CD14-positive monocyte (primary cell): ENCODE measurements around the gene CCL26. TPM values are rescaled to one million over a fixed set of nuclear protein-coding genes. Genes with fewer than 3 reads are reported as not detected.

ENCODE experiments used
- DNase-seq, 3 donors: peaks; one replicate each; pipeline ENCODE4 v3.0.0-alpha.2; 2011 to 2022
- H2AFZ ChIP-seq: 2 replicates; pipeline ENCODE4 v1.6.0; 2012; ENCODE audit warnings: mild to moderate bottlenecking, low read depth, low read length, inconsistent platforms; ENCODE audit not compliant: insufficient read depth, poor library complexity, severe bottlenecking
- H3K27ac ChIP-seq, 2 donors: 1 replicate in 1 of 2; 2 replicates in 1 of 2; pipeline ENCODE4 v1.5.1; 2012 to 2013; ENCODE audit warnings: low read length in 2 of 2, control low read depth in 1 of 2, inconsistent platforms in 1 of 2, low read depth in 1 of 2, mild to moderate bottlenecking in 1 of 2
- H3K27me3 ChIP-seq, 2 donors: one replicate each; pipeline versions ENCODE4 v1.6.0 to v1.6.1; 2011 to 2013; ENCODE audit warnings: low read length in 2 of 2; ENCODE audit not compliant: control insufficient read depth in 2 of 2, insufficient read depth in 2 of 2
- H3K36me3 ChIP-seq, 2 donors: replicated peaks in 1 of 2; 1 replicate in 1 of 2; 2 replicates in 1 of 2; pipeline versions ENCODE4 v1.5.1 to v1.6.1; 2012 to 2013; ENCODE audit warnings: low read length in 2 of 2, control low read depth in 1 of 2, inconsistent platforms in 1 of 2, mild to moderate bottlenecking in 1 of 2; ENCODE audit not compliant: insufficient read depth in 2 of 2, control insufficient read depth in 1 of 2
- H3K4me1 ChIP-seq, 2 donors: 1 replicate in 1 of 2; 2 replicates in 1 of 2; pipeline versions ENCODE4 v1.5.1 to v1.6.1; 2012 to 2013; ENCODE audit warnings: low read length in 2 of 2, control low read depth in 1 of 2, inconsistent platforms in 1 of 2, mild to moderate bottlenecking in 1 of 2, moderate library complexity in 1 of 2; ENCODE audit not compliant: insufficient read depth in 2 of 2, control insufficient read depth in 1 of 2
- H3K4me2 ChIP-seq: replicated peaks from 2 replicates; pipeline ENCODE3; 2012; ENCODE audit warnings: low read length, moderate library complexity, mild to moderate bottlenecking; ENCODE audit not compliant: poor library complexity, severe bottlenecking; ENCODE audit errors: extremely low read depth
- H3K4me3 ChIP-seq, 3 experiments: fragments of 200-600 bp in 1 of 3; sonication (generic) in 1 of 3; replicated peaks in 1 of 3; 1 replicate in 2 of 3; 2 replicates in 1 of 3; pipeline ENCODE4 v1.5.1; 2011 to 2013; ENCODE audit warnings: low read length in 3 of 3, mild to moderate bottlenecking in 3 of 3, control low read depth in 2 of 3, low read depth in 2 of 3, inconsistent platforms in 1 of 3, moderate library complexity in 1 of 3
- H3K79me2 ChIP-seq: 2 replicates; pipeline ENCODE4 v1.6.0; 2012; ENCODE audit warnings: mild to moderate bottlenecking, control low read depth, inconsistent platforms, low read length, moderate library complexity; ENCODE audit not compliant: insufficient read depth
- H3K9ac ChIP-seq: 2 replicates; pipeline ENCODE4 v1.6.0; 2017; ENCODE audit warnings: low read length, mild to moderate bottlenecking; ENCODE audit not compliant: insufficient read depth, poor library complexity, severe bottlenecking
- H3K9me3 ChIP-seq, 2 donors: replicated peaks in 1 of 2; 1 replicate in 1 of 2; 2 replicates in 1 of 2; pipeline versions ENCODE4 v1.5.1 to v1.6.1; 2012 to 2013; ENCODE audit warnings: low read length in 2 of 2, control low read depth in 1 of 2; ENCODE audit not compliant: control insufficient read depth in 1 of 2, insufficient read depth in 1 of 2
- H4K20me1 ChIP-seq: 2 replicates; pipeline ENCODE4 v1.6.0; 2012; ENCODE audit warnings: mild to moderate bottlenecking, low read length, control low read depth, moderate library complexity; ENCODE audit not compliant: insufficient read depth
- H3K27ac Mint-ChIP-seq, 7 donors: one replicate each; pipeline ENCODE4 v1.8.0; 2020; ENCODE audit warnings: mild to moderate bottlenecking in 7 of 7, mixed read lengths in 7 of 7, moderate library complexity in 6 of 7, inconsistent platforms in 2 of 7
- H3K27me3 Mint-ChIP-seq, 3 donors: one replicate each; pipeline ENCODE4 v1.8.0; 2021 to 2022; ENCODE audit warnings: low read depth in 3 of 3, mild to moderate bottlenecking in 3 of 3, mixed read lengths in 3 of 3, moderate library complexity in 3 of 3, inconsistent platforms in 1 of 3
- H3K36me3 Mint-ChIP-seq, 2 donors: one replicate each; pipeline ENCODE4 v1.8.0; 2020; ENCODE audit warnings: mixed read lengths in 2 of 2, inconsistent platforms in 1 of 2, mild to moderate bottlenecking in 1 of 2
- H3K4me1 Mint-ChIP-seq: one replicate; pipeline ENCODE4 v1.8.0; 2020; ENCODE audit warnings: mild to moderate bottlenecking, mixed read lengths
- H3K4me3 Mint-ChIP-seq, 2 donors: one replicate each; pipeline ENCODE4 v1.8.0; 2020; ENCODE audit warnings: mild to moderate bottlenecking in 2 of 2, mixed read lengths in 2 of 2, moderate library complexity in 1 of 2
- H3K9me3 Mint-ChIP-seq, 7 donors: one replicate each; pipeline ENCODE4 v1.8.0; 2020 to 2022; ENCODE audit warnings: mixed read lengths in 7 of 7, mild to moderate bottlenecking in 6 of 7, moderate library complexity in 6 of 7, inconsistent platforms in 2 of 7
- WGBS: methylation state at CpG from one replicate; pipeline ENCODE4 v1.1.5; 2013; ENCODE audit warnings: missing lambda C conversion rate; ENCODE audit not compliant: insufficient coverage; 5-methylcytosine and 5-hydroxymethylcytosine counted together
- intact Hi-C, 2 donors: fragments of 100-400 bp; cut with micrococcal nuclease; formaldehyde crosslinking; loops; one replicate each; pipeline versions ENCODE4 v1.15.0 to v1.15.1; 2023
- polyA plus RNA-seq, 3 donors: library from polyadenylated mRNA; depleted of rRNA in 1 of 3; unstranded in 2 of 3; stranded (reverse) in 1 of 3; fragments of 300-500 nt in 2 of 3; fragments of >200 nt in 1 of 3; fragmentation: Illumina TruSeq in 2 of 3; gene quantifications; 1 replicate in 2 of 3; 2 replicates in 1 of 3; pipeline ENCODE4 v1.2.3, GENCODE V29; 2012 to 2021
- TF ChIP-seq, protein P1 (sequence below): fragments of 200-600 bp; IDR thresholded peaks from one replicate; pipeline ENCODE4 v1.8.0; 2022; ENCODE audit warnings: antibody characterized with exemption, mild to moderate bottlenecking

The CCL26 gene
- polyA plus RNA-seq, 3 donors = not detected

- H4K20me1 ChIP-seq = no peaks in the 10 kb centered on the region
- H3K4me1 ChIP-seq = peaks cover 35 to 48% of the 10 kb centered on the region in 2 donors
- H3K4me2 ChIP-seq = no peak overlapping the region
- H3K9ac ChIP-seq = no peak overlapping the region
- H3K4me1 Mint-ChIP-seq = peaks cover 39% of the 10 kb centered on the region
- no peaks in the 10 kb centered on the region for H3K36me3 ChIP-seq
- no peak overlapping the region for H2AFZ ChIP-seq
- H3K9me3 ChIP-seq = no peaks in the 10 kb centered on the region
- peak overlapping the region in 4 of 7 donors; percentile 1 to 72 (median 65) for H3K27ac Mint-ChIP-seq
- peaks cover 0 to 7% of the 10 kb centered on the region in 2 donors for H3K27me3 ChIP-seq
- no peak overlapping the region for H3K27ac ChIP-seq
- no peaks in the 10 kb centered on the region for H3K36me3 Mint-ChIP-seq
- H3K9me3 Mint-ChIP-seq = peaks cover 0 to 12% (median 3%) of the 10 kb centered on the region in 7 donors
- peak; percentile 26 to 53 (median 53) for DNase-seq
- peaks cover 18 to 27% (median 19%) of the 10 kb centered on the region in 3 donors for H3K27me3 Mint-ChIP-seq
- intact Hi-C loops = loop anchor here in 1 of 2 donors (10.0 kb wide), 1 partner anchor 48 kb away; no protein-coding TSS in a partner anchor
- H3K4me3 Mint-ChIP-seq = no peak overlapping the region
- TF ChIP-seq, protein P1, sequence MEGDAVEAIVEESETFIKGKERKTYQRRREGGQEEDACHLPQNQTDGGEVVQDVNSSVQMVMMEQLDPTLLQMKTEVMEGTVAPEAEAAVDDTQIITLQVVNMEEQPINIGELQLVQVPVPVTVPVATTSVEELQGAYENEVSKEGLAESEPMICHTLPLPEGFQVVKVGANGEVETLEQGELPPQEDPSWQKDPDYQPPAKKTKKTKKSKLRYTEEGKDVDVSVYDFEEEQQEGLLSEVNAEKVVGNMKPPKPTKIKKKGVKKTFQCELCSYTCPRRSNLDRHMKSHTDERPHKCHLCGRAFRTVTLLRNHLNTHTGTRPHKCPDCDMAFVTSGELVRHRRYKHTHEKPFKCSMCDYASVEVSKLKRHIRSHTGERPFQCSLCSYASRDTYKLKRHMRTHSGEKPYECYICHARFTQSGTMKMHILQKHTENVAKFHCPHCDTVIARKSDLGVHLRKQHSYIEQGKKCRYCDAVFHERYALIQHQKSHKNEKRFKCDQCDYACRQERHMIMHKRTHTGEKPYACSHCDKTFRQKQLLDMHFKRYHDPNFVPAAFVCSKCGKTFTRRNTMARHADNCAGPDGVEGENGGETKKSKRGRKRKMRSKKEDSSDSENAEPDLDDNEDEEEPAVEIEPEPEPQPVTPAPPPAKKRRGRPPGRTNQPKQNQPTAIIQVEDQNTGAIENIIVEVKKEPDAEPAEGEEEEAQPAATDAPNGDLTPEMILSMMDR = no peak
- no peaks in the 10 kb centered on the region for H3K79me2 ChIP-seq
- no peak overlapping the region for H3K4me3 ChIP-seq
- WGBS = 24% methylated on average over 2 of the region's 6 CpGs
Measured at GRCh38 chr7:75817116-75817515, 45.1 kb upstream of the CCL26 start.

DNA sequence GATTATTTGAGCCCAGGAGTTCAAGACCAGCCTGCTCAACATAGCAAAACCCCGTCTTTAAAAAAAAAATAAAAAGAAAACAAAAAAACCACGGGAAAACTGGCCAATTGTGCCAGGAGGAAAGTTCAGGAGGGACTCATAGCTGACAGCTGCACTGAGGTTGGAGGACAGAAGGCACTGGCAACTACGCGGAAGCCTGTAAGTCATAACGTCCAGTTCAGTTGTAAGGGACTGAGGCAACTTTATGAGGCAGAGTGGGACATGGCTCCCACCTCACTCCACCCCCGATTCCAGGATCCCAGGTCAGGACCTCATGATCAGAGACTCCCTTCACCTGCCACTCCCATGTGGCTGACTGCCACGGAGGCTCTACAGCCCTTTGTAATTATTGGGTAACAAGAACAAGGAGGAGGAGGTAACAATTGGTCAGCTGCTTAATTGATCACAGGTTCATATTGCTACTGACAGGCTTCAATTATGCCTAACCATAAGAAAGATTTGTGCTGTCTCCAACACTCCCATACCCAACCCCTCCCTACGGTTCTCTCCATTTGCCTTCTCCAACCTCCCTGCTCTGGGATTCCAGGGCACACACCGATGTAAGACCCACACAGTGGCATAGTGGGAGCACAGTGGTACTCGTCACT lies 43.5 kb upstream of the CCL26 start:
- intact Hi-C loops = loop anchor here in 1 of 2 donors (10.0 kb wide), 1 partner anchor 49 kb away; no protein-coding TSS in a partner anchor
- peaks cover 15 to 23% (median 19%) of the 10 kb centered on the region in 3 donors for H3K27me3 Mint-ChIP-seq
- WGBS = 83% methylated on average over 4 of the region's 10 CpGs
- Histone ChIP-seq H3K4me1 (peaks cover 35 to 48% of the 10 kb centered on the region in 2 donors), H3K9ac (no peak overlapping the region), H3K27me3 (peaks cover 0 to 7% of the 10 kb centered on the region in 2 donors), H2AFZ (no peak overlapping the region), H3K9me3 (no peaks in the 10 kb centered on the region), H3K27ac (no peak overlapping the region), H4K20me1 (no peaks in the 10 kb centered on the region), H3K4me3 (no peak overlapping the region), H3K79me2 (no peaks in the 10 kb centered on the region), H3K36me3 (no peaks in the 10 kb centered on the region), H3K4me2 (no peak overlapping the region)
- H3K4me1 Mint-ChIP-seq = peaks cover 37% of the 10 kb centered on the region
- H3K9me3 Mint-ChIP-seq = peaks cover 0 to 7% (median under 1%) of the 10 kb centered on the region in 7 donors
- H3K36me3 Mint-ChIP-seq = no peaks in the 10 kb centered on the region
- H3K27ac Mint-ChIP-seq = peak overlapping the region in 1 of 7 donors; percentile 3
- H3K4me3 Mint-ChIP-seq = no peak overlapping the region
- TF ChIP-seq, protein P1 = no peak
- DNase-seq = no peak
